Vagina (tissue), 2 donors: Measurements from ENCODE around the gene SEPTIN5.

ENCODE experiments used
- CTCF ChIP-seq, 3 experiments: fragments of 450-650 bp in 2 of 3; fragments of 200-600 bp in 1 of 3; sonication (generic) in 1 of 3; IDR thresholded peaks; one replicate each; pipeline ENCODE4 v1.5.1; 2017 to 2019; ENCODE audit warnings: antibody characterized with exemption in 3 of 3, mild to moderate bottlenecking in 2 of 3, moderate library complexity in 2 of 3
- POLR2A ChIP-seq, 2 donors: fragments of 450-650 bp; IDR thresholded peaks; one replicate each; pipeline ENCODE4 v1.6.1; 2017; ENCODE audit warnings: antibody characterized with exemption in 2 of 2, mild to moderate bottlenecking in 2 of 2, moderate library complexity in 2 of 2
- POLR2AphosphoS5 ChIP-seq, 2 donors: sonication (generic); formaldehyde crosslinking; IDR thresholded peaks; one replicate each; pipeline ENCODE4 v1.9.0; 2017; ENCODE audit warnings: antibody characterized with exemption in 2 of 2, mild to moderate bottlenecking in 2 of 2, low read depth in 1 of 2; ENCODE audit not compliant: insufficient read depth in 1 of 2

GRCh38 chr22:19687561-19688300 lies 26.6 kb upstream of the SEPTIN5 start:
- TF ChIP-seq CTCF (IDR thresholded peaks at IDR 0.05) = no peak
- TF ChIP-seq POLR2AphosphoS5 (IDR thresholded peaks at IDR 0.05; ENCODE audit: insufficient read depth in 1 of 2, low read depth in 1 of 2) = no peak
- TF ChIP-seq POLR2A (IDR thresholded peaks at IDR 0.05) = no peak
